ENCODE measurements around the gene CFAP90.

GRCh38 chr5:7802855-7803254 is 48.1 kb downstream of the CFAP90 start:
- TF ChIP-seq ZNF274 (IDR thresholded peaks at IDR 0.05; ENCODE audit: low read depth, low read length), result no peak
- TF ChIP-seq YY1 (IDR thresholded peaks at IDR 0.05; ENCODE audit: insufficient read depth, insufficient read length), result no peak
- TF ChIP-seq SUZ12 (IDR thresholded peaks at IDR 0.05; ENCODE audit: extremely low read depth, insufficient read depth, insufficient read length), result no peak
